ENCODE measurements around the gene PBX1.

Gene PBX1

GRCh38 chr1:164563721-164564360, 4.9 kb downstream of the PBX1 start:
- DNase-seq (ENCODE audit: low read depth in 2 of 2), result no peak

- no peak for DNase-seq (ENCODE audit: low read depth in 2 of 2)
Measured at GRCh38 chr1:164564378-164564777, 5.4 kb downstream of the PBX1 start.

GRCh38 chr1:164565357-164565756, 6.4 kb downstream of the PBX1 start:
- no peak for DNase-seq (ENCODE audit: low read depth in 2 of 2)

GRCh38 chr1:164567774-164568173, 8.8 kb downstream of the PBX1 start:
- DNase-seq (ENCODE audit: low read depth in 2 of 2), result no peak

GRCh38 chr1:164569241-164569640, 10.3 kb downstream of the PBX1 start:
- no peak for DNase-seq (ENCODE audit: low read depth in 2 of 2)

- no peak for DNase-seq (ENCODE audit: low read depth in 2 of 2)
Measured at GRCh38 chr1:164569866-164570265, 10.9 kb downstream of the PBX1 start.

- DNase-seq (ENCODE audit: low read depth in 2 of 2), result no peak
Measured at GRCh38 chr1:164571333-164571732, 12.3 kb downstream of the PBX1 start.

GRCh38 chr1:164575356-164575886, 16.4 kb downstream of the PBX1 start:
- DNase-seq (ENCODE audit: low read depth in 2 of 2), result no peak

GRCh38 chr1:164576291-164577271, 17.6 kb downstream of the PBX1 start:
- DNase-seq (ENCODE audit: low read depth in 2 of 2), result no peak

- DNase-seq (ENCODE audit: low read depth in 2 of 2), result no peak
Measured at GRCh38 chr1:164577291-164577690, 18.3 kb downstream of the PBX1 start.

GRCh38 chr1:164578479-164579200, 19.7 kb downstream of the PBX1 start:
- no peak for DNase-seq (ENCODE audit: low read depth in 2 of 2)

- no peak for DNase-seq (ENCODE audit: low read depth in 2 of 2)
Measured at GRCh38 chr1:164579381-164579780, 20.4 kb downstream of the PBX1 start.

GRCh38 chr1:164581762-164582161, 22.8 kb downstream of the PBX1 start:
- no peak for DNase-seq (ENCODE audit: low read depth in 2 of 2)

GRCh38 chr1:164583196-164583595, 24.2 kb downstream of the PBX1 start:
- no peak for DNase-seq (ENCODE audit: low read depth in 2 of 2)

GRCh38 chr1:164583835-164584539, 25.0 kb downstream of the PBX1 start:
- no peak for DNase-seq (ENCODE audit: low read depth in 2 of 2)

- DNase-seq (ENCODE audit: low read depth in 2 of 2), result no peak
Measured at GRCh38 chr1:164586591-164586990, 27.6 kb downstream of the PBX1 start.

- no peak for DNase-seq (ENCODE audit: low read depth in 2 of 2)
Measured at GRCh38 chr1:164587617-164588501, 28.9 kb downstream of the PBX1 start.

- no peak for DNase-seq (ENCODE audit: low read depth in 2 of 2)
Measured at GRCh38 chr1:164588516-164589341, 29.7 kb downstream of the PBX1 start.

GRCh38 chr1:164589408-164589807, 30.4 kb downstream of the PBX1 start:
- no peak for DNase-seq (ENCODE audit: low read depth in 2 of 2)
